ENCODE data around the gene ARHGEF16.

ARHGEF16 gene

DNA sequence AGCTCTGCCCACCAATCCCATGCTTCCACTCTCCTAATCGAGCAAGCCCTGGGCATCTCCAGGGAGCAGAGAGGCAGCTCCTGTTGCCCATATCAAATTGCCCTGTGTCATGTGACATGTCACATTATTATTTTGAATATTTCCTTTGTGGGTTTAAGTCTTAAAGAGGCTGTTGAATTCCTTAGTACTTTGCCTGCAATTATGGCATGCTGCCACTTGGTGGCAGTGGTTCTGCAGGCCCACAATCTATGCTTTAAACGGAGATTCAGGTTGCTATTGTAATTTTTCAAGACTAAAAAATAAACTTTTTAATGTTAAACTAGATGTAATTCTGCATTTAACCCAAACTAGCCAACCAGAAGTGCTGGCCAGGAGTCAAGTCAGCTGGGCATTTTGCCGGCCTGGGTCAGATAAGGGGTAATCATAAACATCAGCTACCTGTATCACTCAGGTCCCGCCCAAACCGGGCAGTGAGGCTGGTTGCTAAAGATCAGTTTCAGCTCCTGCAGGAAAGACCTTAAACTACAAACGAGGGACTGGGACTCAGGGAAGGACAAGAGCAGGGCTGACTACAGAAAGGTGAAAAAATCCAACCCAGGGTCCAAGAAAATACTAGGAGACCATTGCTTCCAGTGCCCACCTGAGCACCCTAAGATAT lies 37.3 kb upstream of the ARHGEF16 start:
- TF ChIP-seq, protein P1, sequence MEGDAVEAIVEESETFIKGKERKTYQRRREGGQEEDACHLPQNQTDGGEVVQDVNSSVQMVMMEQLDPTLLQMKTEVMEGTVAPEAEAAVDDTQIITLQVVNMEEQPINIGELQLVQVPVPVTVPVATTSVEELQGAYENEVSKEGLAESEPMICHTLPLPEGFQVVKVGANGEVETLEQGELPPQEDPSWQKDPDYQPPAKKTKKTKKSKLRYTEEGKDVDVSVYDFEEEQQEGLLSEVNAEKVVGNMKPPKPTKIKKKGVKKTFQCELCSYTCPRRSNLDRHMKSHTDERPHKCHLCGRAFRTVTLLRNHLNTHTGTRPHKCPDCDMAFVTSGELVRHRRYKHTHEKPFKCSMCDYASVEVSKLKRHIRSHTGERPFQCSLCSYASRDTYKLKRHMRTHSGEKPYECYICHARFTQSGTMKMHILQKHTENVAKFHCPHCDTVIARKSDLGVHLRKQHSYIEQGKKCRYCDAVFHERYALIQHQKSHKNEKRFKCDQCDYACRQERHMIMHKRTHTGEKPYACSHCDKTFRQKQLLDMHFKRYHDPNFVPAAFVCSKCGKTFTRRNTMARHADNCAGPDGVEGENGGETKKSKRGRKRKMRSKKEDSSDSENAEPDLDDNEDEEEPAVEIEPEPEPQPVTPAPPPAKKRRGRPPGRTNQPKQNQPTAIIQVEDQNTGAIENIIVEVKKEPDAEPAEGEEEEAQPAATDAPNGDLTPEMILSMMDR (IDR thresholded peaks at IDR 0.05; ENCODE audit: low read length, missing control alignments) = peak; percentile 22

GRCh38 chr1:3417934-3418333 lies 36.5 kb upstream of the ARHGEF16 start:
- H3K4me3 ChIP-seq (replicated peaks; ENCODE audit: low read depth, low read length) = no peak overlapping the region
- no peak for DNase-seq (ENCODE audit: low read depth)
- TF ChIP-seq, protein P1 (IDR thresholded peaks at IDR 0.05; ENCODE audit: low read length, missing control alignments) = no peak

More for the DNA sequence above, 37.3 kb upstream of the ARHGEF16 start:
- H3K4me3 ChIP-seq (replicated peaks; ENCODE audit: low read depth, low read length) = no peak overlapping the region
- DNase-seq (ENCODE audit: low read depth) = no peak

GRCh38 chr1:3418600-3418999 lies 35.9 kb upstream of the ARHGEF16 start:
- TF ChIP-seq, protein P1 (IDR thresholded peaks at IDR 0.05; ENCODE audit: low read length, missing control alignments) = no peak
- no peak for DNase-seq (ENCODE audit: low read depth)
- H3K4me3 ChIP-seq (replicated peaks; ENCODE audit: low read depth, low read length) = no peak overlapping the region

- no peak overlapping the region for H3K4me3 ChIP-seq (replicated peaks; ENCODE audit: low read depth, low read length)
- TF ChIP-seq, protein P1 (IDR thresholded peaks at IDR 0.05; ENCODE audit: low read length, missing control alignments) = no peak
- no peak for DNase-seq (ENCODE audit: low read depth)
Measured at GRCh38 chr1:3419415-3420204, 34.9 kb upstream of the ARHGEF16 start.

- TF ChIP-seq, protein P1 (IDR thresholded peaks at IDR 0.05; ENCODE audit: low read length, missing control alignments) = no peak
- no peak overlapping the region for H3K4me3 ChIP-seq (replicated peaks; ENCODE audit: low read depth, low read length)
- no peak for DNase-seq (ENCODE audit: low read depth)
Measured at GRCh38 chr1:3420218-3420951, 34.1 kb upstream of the ARHGEF16 start.

DNA sequence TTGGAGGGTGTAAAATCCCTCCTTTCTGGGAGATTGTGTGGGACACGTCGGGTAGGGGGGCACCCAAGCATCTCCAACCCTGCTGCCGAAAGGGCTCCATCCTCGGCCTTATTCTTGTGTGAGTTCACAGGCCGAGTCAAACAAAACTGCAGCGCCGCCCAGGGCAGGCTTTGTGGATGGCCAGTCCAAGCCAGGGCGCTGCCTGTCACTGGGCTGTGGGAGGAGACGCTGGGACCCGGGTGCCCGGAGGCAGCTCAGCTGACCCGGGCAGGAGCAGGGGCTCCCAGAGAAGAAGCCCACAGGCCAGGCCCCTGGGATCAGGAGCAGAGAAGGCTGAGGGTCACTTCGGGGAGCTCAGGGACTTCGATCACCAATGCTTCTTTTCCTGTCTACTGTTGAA lies 31.8 kb upstream of the ARHGEF16 start:
- DNase-seq (ENCODE audit: low read depth) = no peak
- TF ChIP-seq, protein P1 (IDR thresholded peaks at IDR 0.05; ENCODE audit: low read length, missing control alignments) = no peak
- no peak overlapping the region for H3K4me3 ChIP-seq (replicated peaks; ENCODE audit: low read depth, low read length)

All from fibroblast of pulmonary artery (primary cell).